Head of caudate nucleus (tissue), 42 donors: ENCODE measurements around the gene VSTM4.

Experiments used
- DNase-seq, 42 donors: peaks; one replicate each; pipeline versions ENCODE4 v3.0.0 to v3.0.0-alpha.2; 2020 to 2021; ENCODE audit warnings: mixed read lengths in 7 of 42
- intact Hi-C: fragments of 100-400 bp; cut with DNase I; formaldehyde crosslinking; loops from one replicate; pipeline ENCODE4 v1.15.0; 2022

VSTM4 gene

GRCh38 chr10:49056356-49056755 is 59.0 kb downstream of the VSTM4 start:
- DNase-seq: no peak
- intact Hi-C loops: no loop called here

DNA sequence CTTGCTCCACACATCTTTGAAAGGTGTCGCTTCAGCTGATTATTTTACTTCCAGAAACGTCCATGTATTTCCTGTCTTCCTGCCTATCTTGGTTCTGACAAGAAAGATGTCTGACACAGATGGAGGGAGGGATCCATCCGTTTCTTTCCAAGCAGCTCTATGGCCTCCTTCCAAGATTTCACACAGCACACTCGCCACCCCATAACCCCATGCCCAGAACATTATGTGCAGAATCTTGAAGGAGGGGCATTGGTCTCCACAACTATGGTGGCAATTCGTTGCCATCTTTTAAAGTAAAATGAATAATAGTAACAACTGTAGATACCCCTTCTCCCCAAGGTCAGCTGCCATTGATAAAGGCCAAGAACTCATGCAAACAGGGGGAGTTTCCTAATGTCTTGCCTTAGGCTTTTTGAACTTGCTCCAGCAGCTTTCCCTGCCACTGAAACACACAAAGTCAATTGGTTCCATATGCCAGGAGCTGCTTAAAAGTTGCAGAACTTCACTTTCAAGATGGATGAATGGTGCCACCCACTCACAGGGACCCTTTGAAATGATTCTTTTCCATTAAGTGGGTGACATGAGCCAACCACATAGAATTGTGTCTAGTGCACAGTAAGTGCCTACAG is 60.0 kb downstream of the VSTM4 start:
- DNase-seq: no peak
- intact Hi-C loops: no loop called here

DNA sequence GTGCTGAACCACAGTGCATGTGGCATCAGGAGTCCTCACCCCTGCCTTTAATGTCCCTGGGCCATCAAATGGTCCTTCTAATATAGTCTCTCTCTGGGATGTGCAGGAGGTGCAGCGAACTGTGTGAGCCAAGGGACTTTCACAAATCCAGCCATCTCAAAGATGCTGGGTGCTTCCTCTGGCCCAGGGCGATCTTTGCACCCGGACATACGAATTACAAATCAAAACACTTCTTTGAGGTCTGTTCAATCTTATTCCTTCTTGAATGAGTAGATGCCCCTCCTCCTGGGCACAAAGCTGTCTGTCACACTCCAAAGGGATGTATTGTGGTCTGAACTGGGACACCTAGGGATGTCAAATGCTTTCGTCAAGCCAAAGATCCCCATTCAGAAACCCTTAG is 60.6 kb downstream of the VSTM4 start:
- intact Hi-C loops: no loop called here
- DNase-seq: no peak

DNA sequence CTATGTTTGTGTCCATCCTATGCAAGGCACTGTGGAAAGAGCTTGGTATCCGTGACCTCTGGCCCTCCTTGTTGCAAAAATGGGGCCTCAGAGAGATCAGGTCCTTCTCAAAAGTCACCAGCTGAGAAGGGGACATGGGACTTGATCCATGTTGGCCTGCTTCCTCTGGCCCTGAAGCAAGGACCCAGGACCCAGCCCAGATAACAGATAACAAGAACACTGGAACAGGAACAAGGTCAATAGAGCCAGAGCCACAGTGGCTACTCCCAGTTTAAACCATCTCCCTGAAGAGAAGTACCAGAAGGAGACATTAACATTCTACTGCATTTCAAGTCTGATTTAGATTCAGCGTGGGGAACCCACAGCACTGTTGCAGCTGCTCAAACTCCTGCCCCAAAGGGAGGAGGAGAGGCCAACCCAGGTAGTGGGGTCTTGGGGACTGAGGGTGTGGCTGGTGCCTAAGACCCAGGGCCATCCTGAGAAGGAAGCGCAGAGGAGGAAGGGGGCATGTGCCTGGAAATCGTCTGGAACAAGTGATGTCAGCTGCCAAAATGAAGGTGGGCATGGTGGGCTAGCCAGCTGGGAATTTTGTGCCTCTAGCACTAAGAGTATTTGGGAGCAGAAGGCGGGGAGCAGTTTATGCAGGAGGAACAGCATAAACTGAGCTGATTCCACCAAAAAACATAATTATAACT is 61.2 kb downstream of the VSTM4 start:
- peak in 1 of 42 donors; percentile 20 for DNase-seq
- intact Hi-C loops: no loop called here

DNA sequence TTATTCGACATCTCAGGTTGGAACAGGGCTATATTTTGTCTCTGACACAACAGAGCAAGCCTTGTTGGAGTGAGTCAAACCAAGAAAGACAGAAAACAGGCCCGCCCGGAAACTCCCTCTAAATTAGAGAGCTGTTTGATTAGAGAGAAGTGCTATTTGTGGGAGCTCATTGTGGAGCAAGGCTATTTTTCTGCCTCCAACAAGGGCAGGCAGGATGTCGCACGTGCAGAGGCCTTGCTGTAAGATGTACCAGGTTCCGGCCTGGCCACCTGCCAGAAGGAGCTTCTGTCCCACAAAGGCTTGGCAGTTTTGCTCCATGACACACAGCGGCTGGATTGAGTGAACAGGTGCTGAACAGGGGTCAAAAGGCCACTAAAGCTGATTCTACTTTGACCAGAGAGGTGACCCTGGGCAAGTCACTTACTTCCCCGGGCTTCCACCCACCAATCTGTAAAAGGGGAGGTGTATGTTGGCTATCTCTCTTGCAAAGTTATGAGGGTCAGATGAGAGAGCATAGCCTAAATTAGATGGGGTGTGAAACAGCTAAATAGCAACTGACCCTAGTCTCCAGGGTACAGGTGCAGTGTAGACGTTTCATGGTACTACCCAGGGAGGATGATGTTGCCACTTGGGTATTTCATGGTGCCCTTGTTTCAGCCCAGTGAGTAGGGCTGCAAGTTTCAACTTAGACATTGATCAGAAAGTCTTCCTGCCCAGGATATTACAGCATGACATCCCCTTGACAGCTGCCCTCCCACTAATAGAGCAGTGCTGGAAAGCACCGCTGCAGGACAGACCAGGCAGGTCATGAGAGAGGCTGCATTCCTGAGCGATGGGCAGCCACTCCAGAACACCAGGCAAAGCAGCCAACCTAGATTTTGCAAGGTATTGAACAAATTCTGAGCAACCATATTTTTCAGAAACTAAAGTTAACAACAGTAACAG is 62.0 kb downstream of the VSTM4 start:
- intact Hi-C loops: no loop called here
- no peak for DNase-seq

- no peak for DNase-seq
- intact Hi-C loops: no loop called here
Observed at GRCh38 chr10:49052069-49052468, 63.3 kb downstream of the VSTM4 start.

GRCh38 chr10:49050906-49051305 is 64.4 kb downstream of the VSTM4 start:
- intact Hi-C loops: no loop called here
- DNase-seq: no peak

GRCh38 chr10:49050366-49050765 is 65.0 kb downstream of the VSTM4 start:
- DNase-seq: no peak

DNA sequence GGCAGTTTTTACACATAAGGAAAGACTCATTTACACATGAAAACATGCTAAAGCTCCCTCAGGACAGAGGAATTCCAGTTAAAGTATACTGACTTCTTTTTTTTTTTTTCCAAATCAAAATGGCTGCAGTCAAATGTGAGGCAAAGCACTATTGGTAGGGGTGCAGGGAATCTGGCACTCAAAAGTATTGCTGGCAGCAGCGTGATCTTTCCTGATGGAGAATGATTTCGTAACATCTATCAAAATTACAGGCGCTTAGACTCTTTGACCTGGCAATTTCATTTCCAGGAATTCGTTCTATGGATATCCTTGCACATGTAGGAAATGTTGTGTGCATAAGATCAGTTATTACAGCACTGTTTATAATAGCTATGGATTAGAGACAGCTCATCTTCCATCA is 65.7 kb downstream of the VSTM4 start:
- DNase-seq: no peak
- intact Hi-C loops: no loop called here

More at GRCh38 chr10:49050366-49050765, 65.0 kb downstream of the VSTM4 start:
- intact Hi-C loops: no loop called here

- no peak for DNase-seq
- intact Hi-C loops: no loop called here
Observed at GRCh38 chr10:49047128-49047639, 68.1 kb downstream of the VSTM4 start.

GRCh38 chr10:49044293-49045193 is 70.8 kb downstream of the VSTM4 start:
- intact Hi-C loops: no loop called here
- DNase-seq: no peak

DNA sequence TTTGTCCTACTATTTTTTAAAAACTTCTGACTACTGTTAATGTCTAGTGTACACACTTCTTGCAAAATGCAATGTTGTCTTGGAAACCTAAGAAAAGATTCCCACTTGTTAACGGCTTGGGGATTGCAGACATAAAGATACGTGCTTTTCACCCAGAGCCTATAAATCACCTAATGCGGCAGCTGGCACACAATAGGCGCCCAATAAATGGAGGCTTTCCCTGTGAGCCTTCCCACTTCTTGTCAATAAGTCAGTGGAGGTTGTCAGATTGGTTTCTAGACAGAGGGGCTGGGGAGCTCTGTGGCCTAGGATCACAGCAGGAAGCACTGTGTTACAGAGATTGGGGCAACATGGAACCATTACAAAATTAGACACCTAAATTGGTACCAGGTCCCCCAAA is 74.7 kb downstream of the VSTM4 start:
- intact Hi-C loops: no loop called here
- no peak for DNase-seq

- intact Hi-C loops: no loop called here
- no peak for DNase-seq
Observed at GRCh38 chr10:49039409-49039808, 75.9 kb downstream of the VSTM4 start.

- no peak for DNase-seq
- intact Hi-C loops: no loop called here
Observed at GRCh38 chr10:49038711-49039110, 76.6 kb downstream of the VSTM4 start.

GRCh38 chr10:49037187-49037586 is 78.1 kb downstream of the VSTM4 start:
- intact Hi-C loops: no loop called here
- no peak for DNase-seq

DNA sequence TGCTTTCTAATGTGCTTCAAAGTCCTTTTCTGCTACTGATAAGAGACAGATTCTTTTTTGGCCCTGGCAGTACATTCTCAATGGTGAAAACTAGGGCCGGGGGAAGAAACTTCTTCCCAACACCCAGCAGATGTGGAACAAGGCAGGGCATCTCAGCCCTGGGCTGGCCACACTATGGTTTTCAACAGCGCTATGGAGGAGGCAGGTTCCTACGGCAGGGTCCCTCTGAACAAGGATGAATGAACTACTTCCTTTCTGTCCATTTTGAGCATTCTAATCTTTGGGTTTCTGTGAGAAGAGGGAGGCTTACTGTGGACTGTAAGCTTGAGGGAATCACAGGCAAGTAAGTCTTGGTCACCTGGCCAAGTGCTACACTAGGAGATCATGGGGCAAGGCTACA is 78.7 kb downstream of the VSTM4 start:
- intact Hi-C loops: no loop called here
- DNase-seq: peak in 1 of 42 donors; percentile 18

DNA sequence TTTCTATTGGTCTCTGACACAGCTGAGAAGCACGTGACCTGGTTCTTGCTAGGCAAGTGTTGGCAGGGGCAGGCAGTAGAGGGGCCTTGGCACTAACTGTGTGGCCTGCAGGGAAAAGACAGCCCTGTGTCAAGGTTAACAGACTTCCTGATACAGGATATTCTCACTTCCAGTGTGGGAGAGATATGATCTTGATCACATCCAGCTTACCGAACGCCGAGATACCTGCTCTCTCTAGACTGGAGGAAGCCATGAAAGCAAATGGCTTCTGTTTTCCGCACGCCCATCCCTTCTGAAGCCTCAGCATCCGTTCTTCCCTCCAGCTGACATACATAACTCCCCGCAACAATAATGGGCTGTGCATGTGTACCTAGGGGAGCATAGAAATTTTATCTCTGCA is 79.4 kb downstream of the VSTM4 start:
- peak in 1 of 42 donors; percentile 27 for DNase-seq
- intact Hi-C loops: no loop called here

DNA sequence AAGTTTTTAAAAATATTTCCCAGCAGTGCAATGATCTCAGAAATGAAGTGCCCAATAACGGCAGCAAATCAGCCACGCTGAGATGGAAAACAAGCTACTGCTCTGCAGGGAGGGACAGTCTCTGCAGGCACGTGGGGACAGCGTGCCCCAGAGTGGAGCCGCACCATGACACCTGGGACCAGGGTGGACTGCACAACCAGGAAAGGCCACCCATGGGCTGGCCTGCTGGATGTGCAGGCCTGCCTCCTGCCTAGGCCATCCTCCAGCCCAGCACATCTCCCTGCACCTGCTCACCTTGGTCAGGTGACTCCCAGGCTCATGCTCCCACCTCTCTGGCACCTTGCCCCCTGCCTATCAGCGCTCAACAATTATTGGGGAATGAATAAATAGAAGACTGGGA is 80.4 kb downstream of the VSTM4 start:
- intact Hi-C loops: no loop called here
- DNase-seq: no peak

DNA sequence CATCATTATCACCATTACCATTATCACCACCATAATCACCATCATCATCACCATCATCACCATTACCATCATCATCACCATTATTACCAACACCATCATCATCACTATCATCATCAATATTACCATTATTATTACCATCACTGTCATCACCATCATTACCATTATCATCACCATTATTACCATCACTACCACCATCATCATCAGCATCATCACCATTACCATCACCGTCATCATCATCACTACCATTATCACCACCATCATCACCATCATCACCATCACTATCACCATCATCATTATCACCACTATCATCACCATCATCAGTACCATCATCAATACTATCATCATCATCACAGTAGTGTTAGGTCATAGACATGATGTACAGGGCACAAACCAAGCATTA is 81.4 kb downstream of the VSTM4 start:
- intact Hi-C loops: no loop called here
- DNase-seq: no peak
